ENCODE results near the gene CCDC102B. TPM values are rescaled to one million over a fixed set of nuclear protein-coding genes. Genes with fewer than 3 reads are reported as not detected.
A peak's percentile ranks its signal among the peaks of the same experiment; 100 is the strongest.

Gene CCDC102B
- total and polyA plus RNA-seq, 11 donors: 3.0 to 16.1 (median 5.3) TPM

- Histone ChIP-seq H3K9me3 (no peaks in the 10 kb centered on the region), H3K27me3 (no peaks in the 10 kb centered on the region), H3K4me3 (no peak overlapping the region), H3K4me1 (peaks cover 0 to 38% (median 0%) of the 10 kb centered on the region in 12 donors), H3K27ac (peak overlapping the region in 4 of 12 donors; percentile 4 to 51 (median 28)), H3K36me3 (no peaks in the 10 kb centered on the region)
- ATAC-seq: no peak
- no peak for TF ChIP-seq CTCF (IDR thresholded peaks at IDR 0.05)
- no peak for TF ChIP-seq POLR2A (IDR thresholded peaks at IDR 0.05)
- DNase-seq: no peak
- intact Hi-C loops (cut with DNase I): loop anchor here in 1 of 10 donors (5.0 to 10.0 kb wide), 2 partner anchors 561 to 1244 kb away; partner anchors contain the start of gene DOK6
These were observed 43.4 kb downstream of the CCDC102B start for GRCh38 chr18:68841301-68841700.

GRCh38 chr18:68842951-68843350 is 45.1 kb downstream of the CCDC102B start:
- 79 to 88% (median 83%) methylated on average over 2 of the region's 2 CpGs for WGBS, 4 donors
- TF ChIP-seq CTCF (IDR thresholded peaks at IDR 0.05): no peak
- no peak for TF ChIP-seq POLR2A (IDR thresholded peaks at IDR 0.05)
- H3K36me3 ChIP-seq: no peaks in the 10 kb centered on the region
- peaks cover 0 to 32% (median 0%) of the 10 kb centered on the region in 12 donors for H3K4me1 ChIP-seq
- ATAC-seq (no peak), DNase-seq (no peak)
- intact Hi-C loops (cut with DNase I): loop anchor here in 1 of 10 donors (5.0 to 10.0 kb wide), 2 partner anchors 559 to 1242 kb away; partner anchors contain the start of gene DOK6
- no peak overlapping the region for H3K4me3 ChIP-seq
- no peaks in the 10 kb centered on the region for H3K27me3 ChIP-seq
- no peaks in the 10 kb centered on the region for H3K9me3 ChIP-seq
- no peak overlapping the region for H3K27ac ChIP-seq

DNA sequence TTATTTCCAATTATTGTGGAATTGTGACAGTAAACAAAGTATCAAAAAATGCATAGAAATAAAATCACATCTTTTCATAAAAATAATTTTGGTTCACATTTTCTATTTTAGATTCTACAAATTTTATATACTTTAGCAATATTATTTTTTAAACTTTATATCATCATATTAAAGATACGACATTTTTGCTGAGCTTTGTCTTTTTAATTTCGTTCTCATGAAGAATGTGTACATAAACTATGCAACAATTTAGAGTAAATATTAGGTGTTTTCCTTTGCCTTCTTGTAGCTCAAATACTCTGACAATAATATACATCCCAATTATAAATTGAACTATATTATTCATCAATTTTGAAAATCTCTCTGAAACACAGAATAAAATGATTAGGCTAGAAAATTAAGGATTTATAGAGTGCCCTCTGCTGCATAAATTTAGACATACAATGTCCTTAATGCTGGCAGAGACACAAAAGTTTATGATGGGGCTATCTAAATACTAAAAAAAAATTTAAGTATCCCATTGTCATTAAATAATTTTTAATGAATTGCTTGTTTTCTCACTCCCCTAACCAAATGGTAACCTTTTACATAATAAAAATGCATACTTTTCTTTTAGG is 45.7 kb downstream of the CCDC102B start:
- Histone ChIP-seq H3K4me1 (peaks cover 0 to 29% (median 0%) of the 10 kb centered on the region in 12 donors), H3K36me3 (no peaks in the 10 kb centered on the region), H3K9me3 (no peaks in the 10 kb centered on the region), H3K27ac (no peak overlapping the region), H3K27me3 (no peaks in the 10 kb centered on the region), H3K4me3 (no peak overlapping the region)
- ATAC-seq (no peak), DNase-seq (no peak)
- intact Hi-C loops (cut with DNase I): loop anchor here in 1 of 10 donors (5.0 to 10.0 kb wide), 2 partner anchors 559 to 1241 kb away; partner anchors contain the start of gene DOK6
- TF ChIP-seq POLR2A (IDR thresholded peaks at IDR 0.05) (no peak), CTCF (IDR thresholded peaks at IDR 0.05) (peak in 4 of 12 donors; percentile 8 to 34 (median 21))
- 49 to 96% (median 78%) methylated on average over 2 of the region's 2 CpGs for WGBS, 4 donors

- no peaks in the 10 kb centered on the region for H3K36me3 ChIP-seq
- no peak for DNase-seq
- no peaks in the 10 kb centered on the region for H3K4me1 ChIP-seq
- no peaks in the 10 kb centered on the region for H3K27me3 ChIP-seq
- TF ChIP-seq POLR2A (IDR thresholded peaks at IDR 0.05) (no peak), CTCF (IDR thresholded peaks at IDR 0.05) (peak; percentile 49 to 82 (median 65))
- WGBS, 4 donors: 25 to 46% (median 38%) methylated on average over 3 of the region's 3 CpGs
- no peak for ATAC-seq
- H3K4me3 ChIP-seq: no peak overlapping the region
- H3K9me3 ChIP-seq: no peaks in the 10 kb centered on the region
- intact Hi-C loops (cut with DNase I): loop anchor here in 8 of 10 donors (5.0 to 10.0 kb wide), 3 partner anchors 555 to 1240 kb away; partner anchors contain the start of gene DOK6 (in 1 of the 8)
- H3K27ac ChIP-seq: no peak overlapping the region
These were observed 49.4 kb downstream of the CCDC102B start for GRCh38 chr18:68847219-68847837.
